Loucy (cell line): Measurements from ENCODE around the gene GMCL2.

Experiments
- H2AFZ ChIP-seq: fragments of 200-600 bp; sonication (generic); 2 replicates; pipeline ENCODE4 v1.6.0; 2016; ENCODE audit warnings: antibody characterized with exemption, mild to moderate bottlenecking, low read length, moderate library complexity
- H3F3A ChIP-seq: fragments of 200-600 bp; 2 replicates; pipeline ENCODE4 v1.6.0; 2016; ENCODE audit warnings: antibody characterized with exemption, low read depth, mild to moderate bottlenecking
- H3K27me3 ChIP-seq: fragments of 200-600 bp; sonication (generic); 2 replicates; pipeline ENCODE4 v1.6.1; 2014; ENCODE audit warnings: low read length, mild to moderate bottlenecking; ENCODE audit not compliant: insufficient read depth, poor library complexity, severe bottlenecking
- H3K36me3 ChIP-seq: fragments of 200-600 bp; sonication (generic); 2 replicates; pipeline ENCODE4 v1.6.1; 2016; ENCODE audit warnings: low read length; ENCODE audit not compliant: insufficient read depth
- H3K4me1 ChIP-seq: fragments of 200-600 bp; sonication (generic); 2 replicates; pipeline ENCODE4 v1.5.1; 2014; ENCODE audit warnings: low read length, mild to moderate bottlenecking; ENCODE audit not compliant: insufficient read depth, poor library complexity, severe bottlenecking
- H3K4me2 ChIP-seq: fragments of 200-600 bp; sonication (generic); 2 replicates; pipeline ENCODE4 v1.6.0; 2014; ENCODE audit warnings: antibody characterized with exemption, low read length, low read depth, mild to moderate bottlenecking; ENCODE audit not compliant: poor library complexity, severe bottlenecking
- H3K4me3 ChIP-seq: fragments of 200-600 bp; sonication (generic); 2 replicates; pipeline ENCODE4 v1.5.1; 2014; ENCODE audit warnings: low read length, mild to moderate bottlenecking, mixed read lengths; ENCODE audit not compliant: poor library complexity, severe bottlenecking
- H3K79me2 ChIP-seq: fragments of 200-600 bp; sonication (generic); 2 replicates; pipeline ENCODE4 v1.6.1; 2014; ENCODE audit warnings: low read length; ENCODE audit not compliant: insufficient read depth
- H3K9ac ChIP-seq: fragments of 200-600 bp; sonication (generic); 2 replicates; pipeline ENCODE4 v1.6.0; 2014; ENCODE audit warnings: mild to moderate bottlenecking, low read depth, low read length, moderate library complexity; ENCODE audit not compliant: poor library complexity, severe bottlenecking
- H3K9me2 ChIP-seq: fragments of 200-600 bp; sonication (generic); replicated peaks from 2 replicates; pipeline ENCODE4 v1.6.1; 2016; ENCODE audit warnings: low read depth, low read length, mixed read lengths
- H3K9me3 ChIP-seq: fragments of 200-600 bp; sonication (generic); 2 replicates; pipeline ENCODE4 v1.6.1; 2014; ENCODE audit warnings: mild to moderate bottlenecking, antibody characterized with exemption, low read length, low read depth; ENCODE audit not compliant: insufficient read depth
- H4K20me1 ChIP-seq: fragments of 200-600 bp; sonication (generic); 2 replicates; pipeline ENCODE4 v1.6.0; 2014; ENCODE audit warnings: antibody characterized with exemption, low read length, mild to moderate bottlenecking; ENCODE audit not compliant: insufficient read depth, poor library complexity, severe bottlenecking
- CTCF ChIP-seq: fragments of 200-600 bp; sonication (generic); conservative IDR thresholded peaks from 2 replicates; pipeline ENCODE4 v1.5.1; 2014; ENCODE audit warnings: mild to moderate bottlenecking, antibody characterized with exemption, low read length
- EZH2phosphoT487 ChIP-seq: fragments of 200-600 bp; IDR thresholded peaks from 2 replicates; pipeline ENCODE4 v1.6.1; 2018; ENCODE audit warnings: antibody characterized with exemption, mild to moderate bottlenecking, moderate library complexity, borderline replicate concordance

The GMCL2 gene

GRCh38 chr5:178216088-178216534 is 28.9 kb upstream of the GMCL2 start:
- Histone ChIP-seq H3F3A (no peaks in the 10 kb centered on the region), H3K4me1 (no peaks in the 10 kb centered on the region), H4K20me1 (peaks cover 10% of the 10 kb centered on the region), H3K79me2 (no peaks in the 10 kb centered on the region), H3K9ac (no peak overlapping the region), H3K9me3 (no peaks in the 10 kb centered on the region), H2AFZ (no peak overlapping the region), H3K27me3 (no peaks in the 10 kb centered on the region), H3K36me3 (peaks cover 38% of the 10 kb centered on the region; the same call in 1 of the 2 replicates), H3K9me2 (no peaks in the 10 kb centered on the region), H3K4me3 (no peak overlapping the region), H3K4me2 (no peak overlapping the region)
- TF ChIP-seq EZH2phosphoT487 (no peak), CTCF (no peak)

GRCh38 chr5:178215280-178216002 is 28.3 kb upstream of the GMCL2 start:
- Histone ChIP-seq H3F3A (no peaks in the 10 kb centered on the region), H3K79me2 (peaks cover 6% of the 10 kb centered on the region; the same call in 1 of the 2 replicates), H3K4me3 (no peak overlapping the region), H2AFZ (no peak overlapping the region), H3K9me3 (no peaks in the 10 kb centered on the region), H3K9ac (no peak overlapping the region), H3K27me3 (no peaks in the 10 kb centered on the region), H3K4me1 (no peaks in the 10 kb centered on the region), H3K9me2 (no peaks in the 10 kb centered on the region), H4K20me1 (peaks cover 17% of the 10 kb centered on the region), H3K4me2 (no peak overlapping the region), H3K36me3 (peaks cover 45% of the 10 kb centered on the region; the same call in 1 of the 2 replicates)
- TF ChIP-seq EZH2phosphoT487 (no peak), CTCF (no peak)

- no peak overlapping the region for H2AFZ ChIP-seq
- TF ChIP-seq CTCF (no peak), EZH2phosphoT487 (no peak)
- H3K36me3 ChIP-seq = peaks cover 57% of the 10 kb centered on the region; the same call in 1 of the 2 replicates
- no peaks in the 10 kb centered on the region for H3K4me1 ChIP-seq
- no peaks in the 10 kb centered on the region for H3K9me2 ChIP-seq
- no peak overlapping the region for H3K4me2 ChIP-seq
- H3K79me2 ChIP-seq = peaks cover 18% of the 10 kb centered on the region; the same call in 1 of the 2 replicates
- H4K20me1 ChIP-seq = peaks cover 26% of the 10 kb centered on the region
- no peaks in the 10 kb centered on the region for H3K27me3 ChIP-seq
- no peak overlapping the region for H3K4me3 ChIP-seq
- H3F3A ChIP-seq = no peaks in the 10 kb centered on the region
- H3K9ac ChIP-seq = no peak overlapping the region
- H3K9me3 ChIP-seq = no peaks in the 10 kb centered on the region
Measured at GRCh38 chr5:178214160-178214803, 27.1 kb upstream of the GMCL2 start.
